ENCODE measurements around the gene TMEFF1.

GRCh38 chr9:100474924-100475276 lies 2.0 kb downstream of the TMEFF1 start:
- TF ChIP-seq SP1 (IDR thresholded peaks at IDR 0.05; ENCODE audit: low read depth, low read length) (no peak), EP300 (IDR thresholded peaks at IDR 0.05; ENCODE audit: borderline replicate concordance in 1 of 2, low read depth in 2 of 2, low read length in 2 of 2) (no peak), POLR2A (IDR thresholded peaks at IDR 0.05; ENCODE audit: control extremely low read depth in 1 of 2, low read depth in 2 of 2, low read length in 2 of 2) (no peak; a peak in 1 of 3 replicates), CTCF (IDR thresholded peaks at IDR 0.05; ENCODE audit: control extremely low read depth in 1 of 3, insufficient read depth in 1 of 3, low read depth in 1 of 3, low read length in 3 of 3) (no peak), E2F6 (IDR thresholded peaks at IDR 0.05) (no peak), ZNF274 (IDR thresholded peaks at IDR 0.05; ENCODE audit: borderline replicate concordance, extremely low read depth, low read length) (no peak), HDAC6 (IDR thresholded peaks at IDR 0.05; ENCODE audit: low read depth, low read length) (no peak), SIX5 (IDR thresholded peaks at IDR 0.05; ENCODE audit: low read depth, low read length) (no peak), KDM1A (IDR thresholded peaks at IDR 0.05; ENCODE audit: borderline replicate concordance, low read length) (no peak), MAX (IDR thresholded peaks at IDR 0.05) (no peak), POU5F1 (IDR thresholded peaks at IDR 0.05; ENCODE audit: low read depth, low read length) (no peak), EGR1 (IDR thresholded peaks at IDR 0.05; ENCODE audit: borderline replicate concordance, low read depth, low read length) (no peak), EZH2 (IDR thresholded peaks at IDR 0.05; ENCODE audit: low read depth, low read length, severe bottlenecking) (no peak), ASH2L (IDR thresholded peaks at IDR 0.05; ENCODE audit: low read length) (no peak)
